GM18868 (cell line): ENCODE measurements around the gene NKAPD1.
"Not testable (repeated sequence)": the region's sequence is repeated elsewhere in the genome, so short reads cannot be mapped to it uniquely, and the experiment has no call there.

ENCODE experiments used
- ATAC-seq: cut with Tn5 transposase; IDR thresholded peaks from one replicate; pipeline ENCODE4 v1.9.1; 2021; ENCODE audit warnings: mild to moderate bottlenecking, moderate library complexity; ENCODE audit not compliant: unreplicated experiment

The NKAPD1 gene

DNA sequence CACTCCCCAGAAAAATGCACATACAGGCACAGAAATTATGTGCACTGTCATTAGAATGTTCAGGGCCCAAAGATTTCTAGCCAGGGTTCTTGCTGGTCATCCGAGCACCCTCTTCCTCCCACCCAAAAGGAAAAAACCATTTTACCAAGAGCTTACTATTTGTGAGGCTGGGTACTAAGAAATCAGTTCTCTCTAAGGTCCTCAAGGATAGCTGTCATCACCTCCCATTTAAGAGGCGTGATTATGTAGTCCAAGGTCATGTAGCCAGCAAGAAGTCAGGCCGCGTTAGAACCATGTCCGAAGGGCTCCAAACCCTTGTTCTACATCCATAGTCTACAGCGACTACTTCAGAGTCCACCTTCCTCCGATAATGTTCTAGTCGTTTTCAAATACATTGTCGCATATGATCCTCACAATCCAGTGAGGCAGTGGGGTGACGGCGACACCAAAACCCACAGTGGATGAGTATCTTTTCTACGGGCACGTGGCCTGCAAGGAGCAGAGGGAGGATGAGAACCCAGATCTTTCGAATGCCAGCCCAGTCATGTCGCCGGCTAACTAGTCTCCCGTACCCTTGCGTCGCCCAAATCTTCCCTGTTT is 11.8 kb downstream of the NKAPD1 start:
- peak; percentile 32 for ATAC-seq

DNA sequence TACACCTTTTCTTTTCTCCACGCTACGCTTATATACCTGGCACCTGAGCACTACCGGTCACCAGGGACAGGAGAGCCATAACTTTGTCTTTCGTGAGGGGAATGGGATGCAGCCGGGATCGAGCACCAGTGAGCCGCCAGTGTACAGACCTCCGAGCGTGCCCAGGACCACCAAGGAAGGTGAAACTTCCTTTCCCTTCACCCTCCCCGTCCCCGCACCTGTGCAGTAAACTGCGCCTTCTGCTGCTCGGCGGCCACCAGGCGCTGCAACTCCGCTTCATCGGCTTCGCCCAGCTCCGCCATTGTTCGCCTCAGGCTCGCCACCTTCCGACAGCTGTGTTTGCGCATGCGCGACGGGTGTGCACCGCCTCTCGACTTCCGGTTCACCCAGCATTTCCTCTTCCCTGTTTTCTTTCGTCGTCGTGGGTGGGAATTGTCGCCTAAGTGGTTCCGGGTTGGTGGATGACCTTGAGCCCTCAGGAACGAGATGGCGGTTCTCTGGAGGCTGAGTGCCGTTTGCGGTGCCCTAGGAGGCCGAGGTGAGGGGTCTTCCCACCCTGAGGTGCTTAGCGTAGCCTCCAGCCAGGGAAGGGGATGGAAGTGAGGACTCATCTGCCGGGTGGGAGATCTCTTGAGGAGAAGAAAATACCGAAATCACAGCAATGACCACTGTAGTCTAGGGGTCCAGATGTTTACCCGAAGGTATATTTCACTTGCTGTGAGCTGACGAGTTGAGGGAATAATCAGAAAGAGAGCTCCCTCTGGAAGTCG is 12.5 kb downstream of the NKAPD1 start, which contains the start of the genes SDHD and TIMM8B:
Gene SDHD (plus strand): TSS at position 452 of the 770 bp plus-strand sequence. CDS start 35 bp downstream, at position 487.
Gene TIMM8B (minus strand): TSS at position 335 of the 770 bp plus-strand sequence. CDS start 33 bp downstream, at position 302.
- peak; percentile 89 for ATAC-seq

DNA sequence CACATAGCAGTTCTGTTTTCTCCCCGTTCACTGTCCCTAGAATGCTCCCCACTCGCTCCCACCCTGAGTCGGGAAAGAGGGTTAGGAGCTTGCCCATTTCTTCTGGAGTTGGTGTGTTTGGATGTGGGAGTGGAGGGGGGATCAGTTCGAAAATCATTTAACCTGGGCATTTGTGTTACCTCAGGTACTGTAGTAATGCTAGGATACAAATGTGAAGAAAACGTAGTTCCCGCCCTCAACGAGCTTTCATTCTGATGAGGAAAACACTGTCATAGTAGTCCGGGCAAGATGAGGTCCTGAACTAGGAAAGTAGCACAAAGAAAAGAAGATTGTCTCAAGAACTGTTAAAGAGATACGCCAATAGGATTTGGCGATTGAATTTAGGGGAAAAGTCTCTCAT is 13.1 kb downstream of the NKAPD1 start:
- ATAC-seq = no peak

DNA sequence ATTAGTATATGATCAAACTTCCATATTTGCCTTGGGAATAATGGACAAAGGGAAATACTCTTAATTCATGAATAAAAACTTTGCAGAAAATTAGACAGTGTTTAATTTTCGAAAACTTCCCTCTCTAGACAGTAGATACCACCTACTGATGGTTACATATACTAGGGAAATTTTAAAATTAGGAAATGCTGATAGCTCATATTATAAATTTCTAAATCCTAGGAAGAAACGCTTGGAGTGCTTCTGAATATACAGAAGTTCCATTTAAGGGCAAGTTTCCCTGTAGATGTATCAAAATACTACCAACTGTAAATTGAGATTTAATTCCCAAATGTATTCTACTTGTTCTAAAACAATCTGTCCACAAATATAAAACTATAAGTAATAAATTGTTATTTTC is 21.2 kb downstream of the NKAPD1 start:
- ATAC-seq = not testable (repeated sequence)

DNA sequence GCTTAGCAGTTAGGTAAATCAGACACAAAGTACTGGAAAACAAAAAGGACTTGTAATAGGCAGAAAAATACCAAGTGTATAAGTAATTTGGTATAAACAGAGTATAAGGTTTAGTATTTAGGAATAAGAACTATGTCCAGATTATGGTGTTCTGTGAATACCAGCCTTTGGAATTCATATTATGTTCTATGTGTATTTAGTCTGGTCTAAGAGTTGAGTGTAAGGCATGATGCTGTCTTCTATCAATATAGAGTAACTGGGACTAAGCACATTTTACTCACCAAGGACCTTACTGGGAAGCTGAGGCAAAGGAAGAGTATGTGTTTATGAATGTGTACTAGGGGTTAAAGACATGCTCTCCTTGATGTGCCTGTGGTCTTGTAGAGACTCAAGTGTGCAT is 22.1 kb downstream of the NKAPD1 start:
- no peak for ATAC-seq

DNA sequence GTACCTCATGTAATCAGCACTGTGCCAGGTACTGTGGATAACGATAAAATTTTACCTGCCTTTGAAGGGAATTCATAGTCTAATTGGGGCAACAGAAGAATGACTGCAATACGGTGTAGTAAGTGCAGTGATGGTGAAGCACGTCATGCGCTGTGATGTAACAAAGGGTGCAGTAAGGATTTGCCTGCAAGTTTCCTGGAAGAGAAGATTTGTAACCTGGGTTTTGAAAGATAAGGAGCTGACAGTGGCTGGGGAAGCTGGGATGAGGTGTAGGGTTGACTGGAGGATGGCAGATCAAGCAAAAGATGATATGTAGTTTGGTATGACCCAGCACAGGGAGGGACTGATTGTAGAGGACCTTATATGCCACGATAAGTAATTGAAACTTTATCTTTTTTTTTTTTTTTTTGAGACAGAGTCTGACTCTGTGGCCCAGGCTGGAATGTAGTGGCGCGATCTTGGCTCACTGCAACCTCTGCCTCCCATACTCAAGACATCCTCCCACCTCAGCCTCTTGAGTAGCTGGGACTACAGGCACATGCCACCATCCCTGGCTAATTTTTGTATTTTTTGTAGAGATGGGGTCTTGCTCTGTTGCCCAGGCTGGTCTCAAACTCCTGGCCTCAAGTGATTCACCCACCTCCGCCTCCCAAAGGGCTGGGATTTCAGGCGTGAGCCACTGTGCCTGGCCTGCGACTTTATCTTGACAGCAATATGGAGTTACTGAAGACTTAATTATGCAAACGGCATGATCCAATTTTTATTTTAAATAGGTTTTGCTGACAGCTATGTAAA is 23.8 kb downstream of the NKAPD1 start:
- ATAC-seq = no peak

DNA sequence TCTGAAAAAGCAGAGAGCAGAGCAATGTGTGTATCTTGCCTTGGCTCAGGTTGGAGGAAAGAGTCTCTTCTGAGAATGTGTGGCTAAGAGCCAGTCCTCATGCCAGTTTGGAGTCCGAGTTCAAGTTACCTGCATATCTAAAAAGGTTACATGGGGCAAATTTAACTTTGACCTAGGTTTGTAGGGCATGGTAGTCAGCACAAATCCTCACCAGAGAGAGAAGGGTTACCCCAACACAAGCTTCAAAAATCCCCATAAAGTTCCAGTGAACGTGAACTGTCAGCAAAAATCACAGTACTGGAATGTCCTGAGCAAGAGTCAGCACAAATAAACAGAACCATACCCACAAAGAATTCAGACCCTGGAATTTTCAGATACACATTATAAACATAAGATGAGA is 26.4 kb downstream of the NKAPD1 start:
- no peak for ATAC-seq

DNA sequence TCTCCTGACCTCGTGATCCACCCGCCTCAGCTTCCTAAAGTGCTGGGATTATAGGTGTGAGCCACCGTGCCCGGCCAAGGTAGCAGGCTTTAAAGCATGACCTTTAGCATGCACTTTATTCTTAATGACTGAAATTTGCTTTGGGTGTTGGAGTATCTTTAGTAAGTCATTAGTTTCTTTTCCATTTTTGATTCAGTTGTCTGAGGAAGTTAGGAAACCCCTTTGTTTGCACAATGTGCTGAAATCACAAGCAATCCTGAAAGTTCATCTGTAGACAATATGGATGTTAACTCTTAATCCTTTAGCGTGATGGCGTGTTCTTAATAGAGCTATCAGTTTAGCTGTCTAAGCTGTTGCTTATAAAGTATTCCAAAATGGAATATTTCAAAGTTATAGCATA is 29.3 kb downstream of the NKAPD1 start:
- no peak for ATAC-seq

DNA sequence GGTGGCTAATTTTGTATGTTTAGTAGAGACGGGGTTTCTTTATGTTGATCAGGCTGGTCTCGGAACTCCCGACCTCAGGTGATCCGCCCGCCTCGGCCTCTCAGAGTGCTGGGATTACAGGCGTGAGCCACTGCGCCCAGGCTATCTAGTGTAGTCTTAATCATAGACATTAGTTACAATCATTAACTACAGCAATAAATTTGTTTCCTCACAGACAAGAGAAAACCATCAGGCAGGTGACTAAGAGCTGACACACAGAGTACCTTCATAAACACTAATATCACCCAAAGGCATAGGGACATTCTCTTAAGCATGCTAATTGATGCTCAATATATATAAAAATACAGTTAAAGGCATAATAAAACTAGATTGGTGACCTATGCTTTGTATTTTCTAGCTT is 32.0 kb downstream of the NKAPD1 start:
- ATAC-seq = no peak

DNA sequence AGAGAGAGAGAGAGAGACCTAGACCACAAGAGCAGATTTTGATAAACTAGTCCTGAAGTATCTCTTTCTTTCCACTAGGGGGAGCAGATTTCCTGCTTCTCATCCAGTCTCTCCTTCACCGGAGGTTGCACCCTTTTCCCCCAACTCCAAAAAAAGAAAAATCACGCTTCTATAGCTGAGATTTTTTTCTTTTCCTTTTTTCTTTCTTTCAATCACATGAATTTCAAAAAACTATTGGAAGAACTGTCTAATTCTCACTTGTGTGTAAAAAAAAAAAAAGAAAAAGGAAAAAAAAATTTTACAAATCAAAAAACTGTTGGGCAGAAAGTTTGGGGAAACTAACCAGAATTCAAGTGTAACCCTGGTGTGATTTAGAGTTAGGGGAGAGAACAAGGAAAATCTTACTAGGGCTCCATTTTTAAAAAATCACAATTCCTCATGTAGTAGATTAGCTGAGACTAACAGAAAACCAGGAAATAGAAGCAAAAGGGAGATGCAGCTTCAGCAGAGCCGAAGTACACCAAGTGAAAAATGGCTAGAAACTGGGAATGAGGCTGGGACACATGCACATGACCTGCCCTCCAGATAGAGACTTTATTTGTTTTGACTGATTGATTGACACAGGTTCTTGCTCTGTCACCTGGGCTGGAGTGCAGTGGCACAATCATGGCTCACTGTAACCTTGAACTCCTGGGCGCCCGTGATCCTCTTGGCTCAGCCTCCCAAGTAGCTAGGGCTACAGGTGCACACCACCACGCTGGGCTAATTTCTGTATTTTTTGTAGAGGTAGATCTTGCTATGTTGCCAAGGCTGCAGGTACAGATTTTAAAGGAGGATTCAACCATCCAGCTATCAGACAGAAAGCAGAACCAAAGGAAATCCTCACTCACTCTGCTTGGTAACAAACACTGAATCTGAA is 39.7 kb downstream of the NKAPD1 start:
- ATAC-seq = no peak

DNA sequence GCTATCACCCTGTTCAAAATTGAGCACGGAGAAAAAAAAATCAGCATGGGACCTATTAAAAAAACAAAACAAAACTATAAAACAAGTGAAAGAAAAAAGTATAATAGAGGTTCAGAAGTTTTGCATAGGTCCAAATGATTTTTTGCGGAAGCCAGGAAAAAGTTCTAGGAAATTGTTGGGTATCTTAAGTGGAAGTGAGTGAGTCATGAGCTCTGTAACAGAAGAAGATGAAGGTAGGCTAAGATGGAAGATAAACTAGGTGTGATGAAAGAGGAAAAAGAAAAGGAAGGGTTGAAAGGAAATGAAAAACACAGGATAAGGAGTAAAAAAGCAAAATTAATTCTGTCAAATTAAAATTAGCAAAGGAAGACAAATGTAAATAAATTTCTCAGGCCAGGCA is 40.4 kb downstream of the NKAPD1 start:
- no peak for ATAC-seq

DNA sequence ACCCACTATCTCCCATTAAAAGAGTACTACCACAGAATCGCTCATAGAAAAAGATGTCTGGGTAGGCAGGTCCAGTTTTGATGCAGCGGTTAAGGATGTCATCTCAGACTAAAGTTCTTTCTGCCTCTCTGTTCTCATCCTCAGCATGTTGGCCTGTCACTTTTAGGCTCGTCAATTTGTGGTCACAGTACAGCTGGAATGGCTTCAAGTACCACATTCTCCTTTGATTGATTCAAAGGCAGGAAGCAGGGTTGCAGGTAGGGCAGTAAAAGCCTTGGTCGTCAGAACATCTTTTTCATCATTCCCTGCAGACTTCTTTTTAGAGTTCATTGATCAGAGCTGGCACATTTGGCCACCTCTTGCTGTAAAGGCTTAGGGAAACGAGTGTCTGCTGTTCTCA is 41.3 kb downstream of the NKAPD1 start:
- no peak for ATAC-seq

DNA sequence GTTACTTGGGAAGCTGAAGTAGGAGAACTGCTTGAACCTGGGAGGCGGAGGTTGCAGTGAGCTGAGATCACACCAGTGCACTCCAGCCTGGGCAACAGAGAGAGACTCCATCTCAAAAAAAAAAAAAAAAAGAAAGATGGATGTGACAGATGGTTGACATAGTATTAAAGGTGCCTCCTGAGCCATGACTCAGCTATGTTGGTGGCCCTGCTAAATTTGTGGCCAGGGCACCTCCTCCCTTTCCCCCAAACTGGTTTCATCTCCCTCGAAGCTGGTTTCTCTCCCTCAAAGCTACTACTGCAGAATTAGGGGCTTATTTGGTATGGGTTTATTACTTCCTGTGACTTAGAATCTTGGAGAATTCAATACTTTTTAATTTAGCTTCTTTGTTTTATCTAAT is 44.1 kb downstream of the NKAPD1 start:
- ATAC-seq = no peak

DNA sequence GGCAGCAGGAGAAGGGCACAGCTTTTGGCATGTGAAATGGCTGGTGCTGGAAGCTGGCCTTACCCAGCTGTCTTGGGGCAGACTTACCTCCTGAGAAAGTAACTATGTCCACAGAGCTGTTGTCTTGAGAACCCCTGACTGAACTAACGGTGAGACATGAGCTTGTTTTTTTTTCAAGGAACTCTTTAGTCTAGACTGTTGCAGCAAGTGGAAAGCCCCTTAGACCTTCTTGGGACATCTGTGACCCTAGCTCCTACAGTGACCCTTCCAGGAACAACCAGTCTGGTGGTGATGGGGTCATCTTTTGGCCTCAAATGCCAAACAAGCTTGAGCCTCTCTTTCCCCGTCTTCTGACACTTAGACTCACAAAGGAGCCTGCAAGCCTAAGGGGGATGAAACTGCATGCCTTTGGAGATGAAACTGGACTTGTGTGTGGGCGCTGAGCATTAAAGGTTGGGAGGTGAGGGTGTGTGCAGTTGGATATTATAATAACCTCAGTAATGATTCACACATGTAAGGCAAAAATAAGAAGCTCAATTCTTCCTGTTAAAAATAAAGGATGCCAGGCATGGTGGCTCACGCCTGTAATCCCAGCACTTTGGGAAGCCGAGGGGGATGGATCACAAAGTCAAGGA is 48.0 kb downstream of the NKAPD1 start:
- ATAC-seq = no peak

DNA sequence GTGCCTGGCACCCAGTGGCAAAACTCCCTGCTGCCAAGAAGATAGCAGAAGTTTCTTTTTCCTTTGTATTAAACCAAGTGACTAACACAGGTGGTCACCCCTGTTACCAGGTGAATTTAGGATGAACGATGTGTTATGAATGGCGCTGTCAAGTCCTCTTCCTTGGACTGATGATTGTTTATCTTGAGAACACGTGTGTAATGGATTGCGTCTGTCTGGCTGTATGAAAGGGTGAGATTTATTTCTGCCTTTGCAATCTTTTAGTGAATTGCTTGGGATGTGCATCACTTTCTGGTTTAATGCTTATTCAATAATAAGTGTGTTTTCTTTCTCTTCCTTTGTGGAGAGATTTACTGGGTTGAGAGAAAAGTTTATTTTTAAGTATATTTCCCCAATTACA is 49.0 kb downstream of the NKAPD1 start:
- ATAC-seq = no peak

DNA sequence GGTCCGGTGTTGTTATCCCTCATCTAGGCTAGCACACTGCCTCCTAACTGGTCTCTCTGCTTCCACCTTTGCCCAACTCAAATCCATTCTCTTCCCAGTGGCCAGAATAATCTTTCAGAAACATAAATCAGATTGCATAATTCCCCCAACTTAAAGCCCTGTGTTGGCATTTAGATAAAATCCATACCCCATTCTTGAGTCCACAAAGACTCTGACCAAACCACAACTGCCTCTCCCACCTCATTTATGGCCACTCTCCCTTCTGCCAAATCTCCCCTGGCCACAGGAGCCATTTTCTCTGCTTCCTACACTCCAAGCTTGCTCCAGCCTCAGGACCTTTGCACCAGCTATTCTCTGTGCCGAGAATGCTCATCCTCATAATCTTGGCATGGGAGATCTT is 53.0 kb downstream of the NKAPD1 start:
- no peak for ATAC-seq

DNA sequence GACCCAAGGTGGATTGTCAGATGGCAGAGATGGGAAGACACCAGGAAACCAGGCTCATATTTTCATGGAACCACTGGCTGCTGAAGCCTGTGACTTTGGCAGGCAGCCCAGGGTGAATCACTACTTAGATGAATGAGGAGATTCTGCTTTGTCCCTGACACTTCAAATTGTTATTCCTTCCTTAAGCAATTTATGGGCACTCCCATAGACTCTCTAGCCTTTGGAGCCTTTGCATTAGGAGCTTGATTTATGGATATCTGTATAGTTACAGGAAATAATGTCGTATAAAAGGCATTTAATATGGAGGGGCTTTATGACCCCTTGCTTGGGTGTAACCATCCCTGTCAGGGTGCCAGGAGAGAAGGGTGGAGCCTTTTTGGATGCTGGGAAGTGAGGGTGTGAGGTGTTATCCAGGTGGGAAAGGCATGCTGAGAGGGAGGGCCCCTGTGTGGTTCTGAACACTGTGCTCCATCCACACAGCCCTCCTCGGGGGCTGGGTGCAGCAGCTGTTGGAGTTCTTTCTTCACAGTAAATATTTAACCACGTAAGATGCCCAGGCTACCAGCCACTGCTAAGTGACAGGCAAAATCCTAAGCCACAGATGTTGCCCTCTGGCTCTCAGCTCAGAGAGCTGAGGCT is 54.5 kb downstream of the NKAPD1 start:
- no peak for ATAC-seq

DNA sequence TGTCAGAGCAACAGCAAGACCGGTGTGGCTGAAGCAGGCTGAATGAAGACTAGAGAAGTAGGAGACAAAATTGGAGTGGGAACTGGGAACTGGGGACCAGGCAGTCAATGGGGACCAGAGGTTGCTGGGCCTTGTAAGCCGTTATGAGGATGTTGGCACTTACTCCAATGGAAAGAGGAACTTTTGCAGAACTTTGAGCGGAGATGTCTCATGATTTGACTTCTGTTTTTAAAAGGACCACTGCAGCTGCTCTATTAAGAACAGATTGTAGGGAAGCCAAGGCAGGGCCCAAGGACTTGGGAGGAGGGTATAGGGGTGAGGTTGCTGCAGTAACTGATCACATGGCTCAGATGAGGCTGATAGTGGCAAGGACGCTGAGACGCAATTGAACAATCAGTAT is 55.6 kb downstream of the NKAPD1 start:
- no peak for ATAC-seq

DNA sequence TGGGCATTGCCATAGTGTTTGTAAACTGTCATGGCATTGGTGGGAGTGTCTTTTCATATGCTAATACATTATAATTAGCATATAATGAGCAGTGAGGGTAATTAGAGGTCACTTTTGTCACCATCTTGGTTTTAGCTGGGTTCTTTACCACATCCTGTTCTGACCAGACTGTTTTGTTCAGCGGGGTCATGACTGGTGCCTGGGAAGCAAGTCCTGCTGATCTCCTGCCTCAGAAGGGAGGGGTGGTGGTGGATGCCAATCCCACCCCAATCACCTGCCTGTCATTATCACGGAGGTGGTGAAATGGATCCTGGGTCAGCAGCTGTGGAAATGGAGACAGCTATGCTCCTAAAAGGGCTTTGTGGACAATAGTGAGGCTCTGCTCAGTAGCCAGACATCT is 58.6 kb downstream of the NKAPD1 start:
- no peak for ATAC-seq

DNA sequence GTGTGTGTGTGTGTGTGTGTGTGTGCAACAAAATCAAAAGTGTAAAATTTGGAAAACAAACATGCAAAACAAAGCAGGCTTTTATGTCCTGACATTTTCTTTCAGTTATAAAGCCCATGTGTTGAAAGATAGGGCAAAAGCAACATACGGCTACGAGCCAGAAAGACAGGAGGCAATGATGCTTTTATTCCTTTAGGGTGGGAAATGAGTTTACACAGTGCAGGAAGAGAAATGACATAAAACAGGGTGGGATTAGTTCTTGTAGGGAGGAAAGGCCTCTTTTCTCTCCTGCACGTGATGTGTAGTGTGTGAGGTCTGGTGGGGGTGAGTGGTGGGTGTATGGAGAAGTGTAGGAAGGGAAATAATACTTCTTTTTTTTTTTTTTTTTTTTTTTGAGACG is 60.4 kb downstream of the NKAPD1 start:
- ATAC-seq = no peak
